ENCODE measurements around the gene AFAP1.

GRCh38 chr4:7828011-7828720 lies 111.5 kb downstream of the AFAP1 start:
- TF ChIP-seq CTCF (IDR thresholded peaks at IDR 0.05) (no peak), POLR2A (IDR thresholded peaks at IDR 0.05) (no peak)

Data from Peyer's patch (tissue), 4 donors.